Right hindlimb (tissue), 1 donor: Measurements from ENCODE around the gene NPY1R.

ENCODE experiments used
- DNase-seq: peaks from one replicate; pipeline ENCODE4 v3.0.0-alpha.2; 2018

NPY1R gene

GRCh38 chr4:163332526-163333406 is at the start of gene NPY1R:
Gene NPY1R, minus strand, starts transcription at chr4:163332596. Its CDS starts 6,042 bp downstream, at chr4:163326554.
- peak; percentile 89 for DNase-seq

GRCh38 chr4:163380703-163381102 is 48.3 kb upstream of the NPY1R start:
- DNase-seq: no peak

- no peak for DNase-seq
These were observed 46.3 kb upstream of the NPY1R start for GRCh38 chr4:163378661-163379060.

- DNase-seq: no peak
These were observed 39.6 kb upstream of the NPY1R start for GRCh38 chr4:163372029-163372428.

- DNase-seq: no peak
These were observed 35.3 kb upstream of the NPY1R start for GRCh38 chr4:163367651-163368050.

- DNase-seq: no peak
These were observed 23.7 kb upstream of the NPY1R start for GRCh38 chr4:163356104-163356503.

GRCh38 chr4:163353054-163353453 is 20.7 kb upstream of the NPY1R start:
- no peak for DNase-seq

- no peak for DNase-seq
These were observed 18.3 kb upstream of the NPY1R start for GRCh38 chr4:163350672-163351071.

GRCh38 chr4:163344147-163345125 is 12.0 kb upstream of the NPY1R start:
- DNase-seq: peak; percentile 28

- DNase-seq: no peak
These were observed 11.3 kb upstream of the NPY1R start, which contains the start of gene NPY5R for GRCh38 chr4:163343604-163344146. Gene NPY5R, plus strand, starts transcription at chr4:163343892. Its CDS starts 6,382 bp downstream, at chr4:163350274.

GRCh38 chr4:163335384-163335783 is 3.0 kb upstream of the NPY1R start:
- no peak for DNase-seq

GRCh38 chr4:163331629-163332376 is 593 bp downstream of the NPY1R start:
- peak; percentile 63 for DNase-seq

- peak; percentile 39 for DNase-seq
These were observed 1.3 kb downstream of the NPY1R start for GRCh38 chr4:163330916-163331628.

GRCh38 chr4:163317110-163317509 is 15.3 kb downstream of the NPY1R start:
- no peak for DNase-seq

GRCh38 chr4:163309466-163309865 is 22.9 kb downstream of the NPY1R start:
- DNase-seq: no peak

- DNase-seq: no peak
These were observed 29.3 kb downstream of the NPY1R start for GRCh38 chr4:163303069-163303468.

- DNase-seq: no peak
These were observed 32.0 kb downstream of the NPY1R start for GRCh38 chr4:163300445-163300844.

- no peak for DNase-seq
These were observed 37.3 kb downstream of the NPY1R start for GRCh38 chr4:163295138-163295537.

GRCh38 chr4:163284304-163284703 is 48.1 kb downstream of the NPY1R start:
- DNase-seq: no peak

GRCh38 chr4:163280703-163281519 is 51.5 kb downstream of the NPY1R start:
- DNase-seq: no peak

GRCh38 chr4:163279713-163280112 is 52.7 kb downstream of the NPY1R start:
- DNase-seq: no peak
